Keratinocyte (primary cell): ENCODE results near the gene ARL6IP4.

Experiments
- CTCF ChIP-seq, 3 experiments: IDR thresholded peaks in 1 of 3; conservative IDR thresholded peaks in 1 of 3; optimal IDR thresholded peaks in 1 of 3; 2 replicates in 2 of 3; 3 replicates in 1 of 3; pipeline versions ENCODE3 to v1.5.1; 2011; ENCODE audit warnings: low read length in 3 of 3, mild to moderate bottlenecking in 3 of 3, moderate library complexity in 2 of 3, control low read depth in 1 of 3, inconsistent platforms in 1 of 3; ENCODE audit not compliant: insufficient read depth in 2 of 3; ENCODE audit errors: extremely low read depth in 1 of 3
- EZH2 ChIP-seq: IDR thresholded peaks from one replicate; pipeline ENCODE4 v1.6.1; 2012; ENCODE audit warnings: inconsistent platforms, mild to moderate bottlenecking, low read length, moderate library complexity

DNA sequence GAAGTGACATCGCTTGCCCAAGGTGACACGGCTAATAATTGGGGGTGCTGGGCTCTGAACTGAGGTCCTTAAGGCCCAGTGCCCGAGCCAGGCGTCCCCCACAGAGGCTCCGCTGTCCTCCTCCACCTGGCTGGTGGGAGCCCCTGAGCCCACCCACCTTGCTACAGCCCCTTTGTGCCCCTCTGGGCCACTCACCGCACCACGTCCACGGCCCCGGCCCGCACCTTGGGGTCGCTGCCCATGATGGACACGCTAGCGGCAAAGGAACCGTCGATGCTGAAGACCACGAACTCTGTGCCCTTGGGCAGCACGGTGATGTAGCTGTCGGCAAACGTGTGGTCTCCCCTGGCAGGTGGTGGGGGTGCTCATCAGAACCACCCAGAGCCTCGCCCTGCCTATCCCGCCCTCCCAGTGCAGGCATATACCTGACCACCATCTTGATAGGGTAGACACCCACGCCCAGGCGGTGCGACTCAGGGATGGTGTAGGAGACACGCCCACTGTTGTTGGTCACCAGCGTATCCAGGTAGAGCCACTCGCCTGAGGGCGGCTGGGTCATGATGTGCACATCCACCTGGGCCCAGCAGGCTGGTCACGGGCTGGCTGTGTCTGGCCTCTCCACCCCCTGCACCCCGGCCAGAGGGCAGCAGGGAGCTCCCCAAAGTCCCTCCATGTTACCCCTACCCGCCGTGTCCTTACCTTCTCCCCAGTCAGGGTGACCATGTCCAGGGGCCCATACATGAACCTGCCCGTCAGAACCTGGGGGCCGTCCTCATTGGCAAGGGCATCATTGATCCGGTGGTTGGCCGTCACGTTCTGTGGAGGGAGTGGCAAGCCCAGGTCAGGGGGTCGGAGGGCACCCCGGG lies 6.8 kb downstream of the ARL6IP4 start:
- TF ChIP-seq EZH2 = no peak
- TF ChIP-seq CTCF (optimal IDR thresholded peaks at IDR 0.05 in 1 of 3, IDR thresholded peaks at IDR 0.05 in 1 of 3, conservative IDR thresholded peaks at IDR 0.05 in 1 of 3; ENCODE audit: extremely low read depth in 1 of 3, insufficient read depth in 2 of 3, low read length in 3 of 3) = no peak
